HCT116 (cell line): Measurements from ENCODE around the gene S100A7. TPM values are rescaled to one million over a fixed set of nuclear protein-coding genes. Genes with fewer than 3 reads are reported as not detected.
A peak's percentile ranks its signal among the peaks of the same experiment; 100 is the strongest.

ENCODE experiments used
- ATAC-seq: fragments of 200-7000 bp; cut with Tn5 transposase; 2 replicates; pipeline ENCODE4 v1.9.1; 2020; ENCODE audit warnings: mild to moderate bottlenecking, moderate library complexity
- Bru-seq: library from RNA; stranded (reverse); fragments of 400-500 nt; gene quantifications from one replicate; lab custom pipeline; 2021; lab: Mats Ljungman, UMichigan
- BruChase-seq, 2 experiments: library from RNA; stranded (reverse); fragments of 400-500 nt; gene quantifications; one replicate each; lab custom pipeline; 2021; lab: Mats Ljungman, UMichigan
- BruUV-seq: library from RNA; stranded (reverse); fragments of 400-500 nt; replicated peaks from 2 replicates; lab custom pipeline; 2021; lab: Mats Ljungman, UMichigan
- CTCF ChIA-PET: fragments of 300-600 bp; sonication (Branson Sonifier 250); formaldehyde crosslinking; loops from one replicate; lab custom pipeline; 2021; ENCODE audit warnings: antibody characterized with exemption; lab: Charles Lee
- POLR2A ChIA-PET: fragments of 300-600, 350-600 bp; sonication (Branson Sonifier 250); formaldehyde crosslinking; loops from one replicate; lab custom pipeline; 2021; ENCODE audit warnings: antibody characterized with exemption; lab: Charles Lee
- RAD21 ChIA-PET, 2 experiments: fragments of 300-600 bp; sonication (Branson Sonifier 250); formaldehyde crosslinking; loops; one replicate each; lab custom pipeline; 2023; ENCODE audit warnings: low total read pairs in 2 of 2; ENCODE audit not compliant: uncharacterized antibody in 2 of 2, unreplicated experiment in 2 of 2, low non-redundant PET in 1 of 2; lab: Charles Lee
- DNase-seq: peaks from one replicate; pipeline ENCODE4 v3.0.0-alpha.2; 2010; ENCODE audit warnings: low read depth, low spot score
- H2AFZ ChIP-seq: fragments of 200-600 bp; shearing (Covaris generic), sonication (generic); 2 replicates; pipeline ENCODE4 v1.6.1; 2017; ENCODE audit warnings: low read depth, mixed run types, mixed read lengths, antibody characterized with exemption, low read length; ENCODE audit not compliant: poor library complexity, severe bottlenecking
- H3K27ac ChIP-seq: 2 replicates; pipeline ENCODE4 v1.5.1; 2012; ENCODE audit warnings: low read depth, low read length
- H3K27me3 ChIP-seq: fragments of 200-600 bp; sonication (generic); 2 replicates; pipeline ENCODE4 v1.6.1; 2016; ENCODE audit warnings: mixed run types, low read length, mixed read lengths; ENCODE audit not compliant: insufficient read depth
- H3K36me3 ChIP-seq, 2 experiments: fragments of 200-500 bp in 1 of 2; fragments of 200-600 bp in 1 of 2; sonication (Bioruptor generic) in 1 of 2; sonication (generic) in 1 of 2; 2 replicates each; pipeline versions ENCODE4 v1.5.1 to v1.6.1; 2014 to 2016; ENCODE audit warnings: low read length in 2 of 2, inconsistent platforms in 1 of 2, mixed read lengths in 1 of 2, mixed run types in 1 of 2; ENCODE audit not compliant: insufficient read depth in 2 of 2, control insufficient read depth in 1 of 2
- H3K4me1 ChIP-seq, 2 experiments: fragments of 200-600 bp in 1 of 2; sonication (generic) in 1 of 2; 2 replicates each; pipeline versions ENCODE4 v1.5.1 to v1.6.1; 2012 to 2017; ENCODE audit warnings: low read length in 2 of 2, inconsistent platforms in 1 of 2, mild to moderate bottlenecking in 1 of 2, mixed read lengths in 1 of 2, mixed run types in 1 of 2, moderate library complexity in 1 of 2; ENCODE audit not compliant: insufficient read depth in 2 of 2, control insufficient read depth in 1 of 2
- H3K4me2 ChIP-seq: fragments of 200-600 bp; sonication (generic); 2 replicates; pipeline ENCODE4 v1.6.1; 2017; ENCODE audit warnings: mixed run types, low read length, mixed read lengths
- H3K4me3 ChIP-seq, 2 experiments: fragments of 200-600 bp in 1 of 2; sonication (generic) in 1 of 2; replicated peaks in 1 of 2; 2 replicates each; pipeline ENCODE4 v1.5.1; 2011 to 2016; ENCODE audit warnings: low read length in 2 of 2, control low read depth in 1 of 2, low read depth in 1 of 2, mild to moderate bottlenecking in 1 of 2, mixed read lengths in 1 of 2, mixed run types in 1 of 2
- H3K79me2 ChIP-seq: fragments of 200-600 bp; sonication (generic); 2 replicates; pipeline ENCODE4 v1.6.1; 2017; ENCODE audit warnings: mild to moderate bottlenecking, mixed run types, low read length, moderate library complexity, mixed read lengths; ENCODE audit not compliant: insufficient read depth
- H3K9ac ChIP-seq: fragments of 200-600 bp; sonication (generic); 2 replicates; pipeline ENCODE4 v1.6.1; 2016; ENCODE audit warnings: low read length, mixed read lengths
- H3K9me2 ChIP-seq: fragments of 200-600 bp; sonication (generic), shearing (Covaris generic); 2 replicates; pipeline ENCODE4 v1.6.1; 2017; ENCODE audit warnings: mixed run types, mild to moderate bottlenecking, moderate library complexity; ENCODE audit not compliant: insufficient read depth
- H3K9me3 ChIP-seq, 2 experiments: fragments of 200-500 bp in 1 of 2; fragments of 200-600 bp in 1 of 2; sonication (Bioruptor generic) in 1 of 2; sonication (generic) in 1 of 2; 2 replicates each; pipeline ENCODE4 v1.6.1; 2014 to 2017; ENCODE audit warnings: low read length in 2 of 2, mixed read lengths in 2 of 2, inconsistent platforms in 1 of 2, low read depth in 1 of 2, mild to moderate bottlenecking in 1 of 2, mixed run types in 1 of 2, moderate library complexity in 1 of 2; ENCODE audit not compliant: control insufficient read depth in 1 of 2, insufficient read depth in 1 of 2
- H4K20me1 ChIP-seq: fragments of 200-600 bp; sonication (generic), shearing (Covaris generic); 2 replicates; pipeline ENCODE4 v1.6.1; 2017; ENCODE audit warnings: mixed run types, mild to moderate bottlenecking, moderate library complexity; ENCODE audit not compliant: insufficient read depth
- CBX3 ChIP-seq: IDR thresholded peaks from 2 replicates; pipeline ENCODE4 v1.6.1; 2012; ENCODE audit warnings: low read depth
- CEBPB ChIP-seq: IDR thresholded peaks from 2 replicates; pipeline ENCODE4 v1.6.1; 2012; ENCODE audit warnings: low read depth
- CTCF ChIP-seq, 3 experiments: fragments of 200-600 bp in 1 of 3; sonication (generic) in 1 of 3; IDR thresholded peaks in 2 of 3; conservative IDR thresholded peaks in 1 of 3; 2 replicates each; pipeline ENCODE4 v1.5.1; 2012 to 2017; ENCODE audit warnings: low read depth in 2 of 3, low read length in 2 of 3, antibody characterized with exemption in 1 of 3, borderline replicate concordance in 1 of 3, control low read depth in 1 of 3, mild to moderate bottlenecking in 1 of 3, mixed read lengths in 1 of 3, mixed run types in 1 of 3, moderate library complexity in 1 of 3; ENCODE audit not compliant: insufficient read depth in 1 of 3
- EGR1 ChIP-seq: IDR thresholded peaks from 2 replicates; pipeline ENCODE4 v1.6.1; 2012; ENCODE audit warnings: low read depth
- ELF1 ChIP-seq: IDR thresholded peaks from 2 replicates; pipeline ENCODE4 v1.6.1; 2012; ENCODE audit warnings: low read depth, borderline replicate concordance
- EZH2 ChIP-seq: fragments of 200-600 bp; sonication (generic); IDR thresholded peaks from 2 replicates; pipeline ENCODE4 v1.6.1; 2017; ENCODE audit warnings: antibody characterized with exemption, mixed run types
- EZH2phosphoT487 ChIP-seq: fragments of 200-600 bp; IDR thresholded peaks from 2 replicates; pipeline ENCODE4 v1.6.1; 2018; ENCODE audit warnings: antibody characterized with exemption, borderline replicate concordance
- FOSL1 ChIP-seq: IDR thresholded peaks from 2 replicates; pipeline ENCODE4 v1.6.1; 2012; ENCODE audit warnings: low read depth
- MAX ChIP-seq: IDR thresholded peaks from 2 replicates; pipeline ENCODE4 v1.6.1; 2012
- POLR2A ChIP-seq: IDR thresholded peaks from 2 replicates; pipeline ENCODE4 v1.7.0; 2011; ENCODE audit warnings: borderline replicate concordance; ENCODE audit not compliant: insufficient read depth, insufficient read length; ENCODE audit errors: extremely low read depth
- POLR2AphosphoS5 ChIP-seq: IDR thresholded peaks from 2 replicates; pipeline ENCODE4 v1.6.1; 2011; ENCODE audit warnings: mild to moderate bottlenecking, low read depth, low read length, moderate library complexity
- RAD21 ChIP-seq: IDR thresholded peaks from 2 replicates; pipeline ENCODE4 v1.6.1; 2012; ENCODE audit warnings: low read depth, mild to moderate bottlenecking
- REST ChIP-seq: IDR thresholded peaks from 2 replicates; pipeline ENCODE4 v1.6.1; 2012; ENCODE audit warnings: low read depth
- SIN3A ChIP-seq: IDR thresholded peaks from 2 replicates; pipeline ENCODE4 v1.6.1; 2012; ENCODE audit warnings: low read depth
- SP1 ChIP-seq: IDR thresholded peaks from 2 replicates; pipeline ENCODE4 v1.6.1; 2012; ENCODE audit warnings: low read depth
- SRF ChIP-seq: IDR thresholded peaks from 2 replicates; pipeline ENCODE4 v1.6.1; 2012; ENCODE audit warnings: low read depth
- TCF7L2 ChIP-seq: IDR thresholded peaks from 2 replicates; pipeline ENCODE4 v1.7.0; 2011; ENCODE audit warnings: borderline replicate concordance, inconsistent platforms; ENCODE audit not compliant: insufficient read depth, insufficient read length; ENCODE audit errors: extremely low read depth
- YY1 ChIP-seq: IDR thresholded peaks from 2 replicates; pipeline ENCODE4 v1.6.1; 2011; ENCODE audit warnings: low read length, low read depth, moderate library complexity, mild to moderate bottlenecking; ENCODE audit not compliant: insufficient replicate concordance; ENCODE audit errors: extremely low read depth
- ZBTB33 ChIP-seq: IDR thresholded peaks from 2 replicates; pipeline ENCODE4 v1.6.1; 2011; ENCODE audit warnings: mild to moderate bottlenecking, low read length, moderate library complexity; ENCODE audit not compliant: insufficient replicate concordance; ENCODE audit errors: extremely low read depth
- ZFX ChIP-seq: fragments of 450-650 bp; IDR thresholded peaks from 2 replicates; pipeline ENCODE4 v1.6.1; 2017
- intact Hi-C: fragments of 100-400 bp; cut with micrococcal nuclease; formaldehyde crosslinking; loops from 2 replicates; pipeline ENCODE4 v1.10.0; 2022
- long read RNA-seq: library from polyadenylated mRNA; unstranded; transcript quantifications from one replicate; pipeline ENCODE4 v2.0.0, GENCODE V29; 2021; ENCODE audit not compliant: unreplicated experiment
- polyA plus RNA-seq: library from polyadenylated mRNA; unstranded; fragments of >200 nt; gene quantifications from 2 replicates; pipeline ENCODE4 v1.2.1, GENCODE V29; 2012; ENCODE audit warnings: missing spikeins
- total RNA-seq: library from RNA; stranded (reverse); gene quantifications from one replicate; pipeline ENCODE4 v1.2.1, GENCODE V29; 2021; ENCODE audit not compliant: unreplicated experiment

The S100A7 gene
- total RNA-seq (not detected), Bru-seq, nascent RNA (percentile 14 among the genes with signal in this experiment), BruChase-seq, experiment 1, labeled RNA remaining after a 6-hour chase (percentile 35 among the genes with signal in this experiment), BruChase-seq, experiment 2, labeled RNA remaining after a 2-hour chase (percentile 30 among the genes with signal in this experiment)
- polyA plus RNA-seq, result 0.29 TPM in 1 of 2 replicates, not detected in the other
- long read RNA-seq, result 0 reads

GRCh38 chr1:153460551-153460950, at the start of gene S100A7:
TSS of gene S100A7 (minus strand) at chr1:153460651. CDS start at chr1:153459013, 1,638 bp downstream.
- no peak for ATAC-seq
- H3K4me3 ChIP-seq, result no peak within 1 kb of the TSS
- TF ChIP-seq SIN3A, result no peak
- no peak for TF ChIP-seq POLR2A
- no peak for TF ChIP-seq FOSL1
- no peak for TF ChIP-seq TCF7L2
- no peak for TF ChIP-seq CEBPB
- TF ChIP-seq ZBTB33, result no peak
- TF ChIP-seq SRF, result no peak
- TF ChIP-seq ELF1, result no peak
- no peak for TF ChIP-seq REST
- TF ChIP-seq MAX, result no peak
- no peak for TF ChIP-seq CTCF (IDR thresholded peaks at IDR 0.05 in 2 of 3, conservative IDR thresholded peaks at IDR 0.05 in 1 of 3; ENCODE audit: borderline replicate concordance in 1 of 3, insufficient read depth in 1 of 3, low read depth in 2 of 3, low read length in 2 of 3)
- TF ChIP-seq EZH2, result no peak
- no peak for TF ChIP-seq CBX3
- TF ChIP-seq EGR1, result no peak
- no peak for TF ChIP-seq POLR2AphosphoS5
- no peak for TF ChIP-seq EZH2phosphoT487
- TF ChIP-seq RAD21, result no peak
- TF ChIP-seq ZFX, result no peak
- no peak for TF ChIP-seq YY1
- no peak for TF ChIP-seq SP1
- H4K20me1 ChIP-seq, result no peaks in the 10 kb centered on the region
- H3K4me2 ChIP-seq, result no peak within 1 kb of the TSS
- intact Hi-C loops, result no loop called here
- no peaks in the 10 kb centered on the region for H3K9me2 ChIP-seq
- H3K27ac ChIP-seq, result no peak within 1 kb of the TSS
- H3K27me3 ChIP-seq, result peaks cover 63% of the 10 kb centered on the region
- no peak within 1 kb of the TSS for H2AFZ ChIP-seq
- H3K9ac ChIP-seq, result no peak within 1 kb of the TSS
- no peaks in the 10 kb centered on the region for H3K4me1 ChIP-seq
- POLR2A ChIA-PET, result no interaction called here
- CTCF ChIA-PET, result no interaction called here
- H3K79me2 ChIP-seq, result no peaks in the 10 kb centered on the region
- no peaks in the 10 kb centered on the region for H3K9me3 ChIP-seq
- DNase-seq, result no peak
- no TSS peak for BruUV-seq
- RAD21 ChIA-PET, result no interaction called here
- no peaks in the 10 kb centered on the region for H3K36me3 ChIP-seq
